RWPE1 (cell line): ENCODE results near the gene RTN4.
A peak's percentile ranks its signal among the peaks of the same experiment; 100 is the strongest.

Experiments used
- CTCF ChIA-PET: fragments of 350-600 bp; sonication (Branson Sonifier 250); formaldehyde crosslinking; extraction: SDS; loops from one replicate; lab custom pipeline; 2021; lab: Yijun Ruan, JAX
- POLR2A ChIA-PET: fragments of 400-600 bp; formaldehyde crosslinking; extraction: SDS; loops from one replicate; lab custom pipeline; 2020; ENCODE audit warnings: antibody characterized with exemption; ENCODE audit not compliant: low non-redundant PET; lab: Yijun Ruan, JAX
- DNase-seq: peaks from one replicate; pipeline ENCODE4 v3.0.0; 2012; ENCODE audit warnings: low spot score
- H3K27ac ChIP-seq: fragments of 450-650 bp; 2 replicates; pipeline ENCODE4 v1.5.1; 2017
- CTCF ChIP-seq: fragments of 450-650 bp; conservative IDR thresholded peaks from 2 replicates; pipeline ENCODE4 v1.5.1; 2017; ENCODE audit warnings: low read depth, mild to moderate bottlenecking

RTN4 gene

GRCh38 chr2:55012672-55013484 is 37.4 kb downstream of the RTN4 start:
- no peak for DNase-seq
- no peak for TF ChIP-seq CTCF
- CTCF ChIA-PET: interaction anchor here (0.6 to 2.5 kb wide), 6 partner anchors 36 to 939 kb away, joined by 3 to 14 read pairs (median 4); no protein-coding TSS in a partner anchor
- POLR2A ChIA-PET: no interaction called here
- no peak overlapping the region for H3K27ac ChIP-seq

GRCh38 chr2:55011831-55012671 is 38.2 kb downstream of the RTN4 start:
- ChIA-PET CTCF (interaction anchor here (0.6 to 2.5 kb wide), 3 partner anchors 112 to 163 kb away, joined by 3 to 14 read pairs (median 3); no protein-coding TSS in a partner anchor), POLR2A (no interaction called here)
- H3K27ac ChIP-seq: no peak overlapping the region
- no peak for TF ChIP-seq CTCF
- DNase-seq: no peak

GRCh38 chr2:55010915-55011314 is 39.3 kb downstream of the RTN4 start:
- no peak for DNase-seq
- ChIA-PET CTCF (interaction anchor here (0.5 to 0.8 kb wide), 2 partner anchors 111 to 163 kb away, joined by 3 to 4 read pairs; no protein-coding TSS in a partner anchor), POLR2A (no interaction called here)
- no peak for TF ChIP-seq CTCF
- peak overlapping the region; percentile 71 for H3K27ac ChIP-seq

GRCh38 chr2:55010149-55010591 is 40.1 kb downstream of the RTN4 start:
- H3K27ac ChIP-seq: no peak overlapping the region
- no peak for TF ChIP-seq CTCF
- peak; percentile 34 for DNase-seq
- CTCF ChIA-PET: interaction anchor here (0.6 kb wide), 1 partner anchor 22 kb away, joined by 4 read pairs; no protein-coding TSS in a partner anchor
- POLR2A ChIA-PET: interaction anchor here (0.6 kb wide), 1 partner anchor 183 kb away, joined by 8 read pairs; no protein-coding TSS in a partner anchor

- ChIA-PET POLR2A (no interaction called here), CTCF (interaction anchor here (0.6 kb wide), 1 partner anchor 23 kb away, joined by 4 read pairs; no protein-coding TSS in a partner anchor)
- no peak for TF ChIP-seq CTCF
- no peak for DNase-seq
- H3K27ac ChIP-seq: no peak overlapping the region
These were observed 40.8 kb downstream of the RTN4 start for GRCh38 chr2:55009277-55010060.
